ENCODE data around the gene IRAK2.

- TF ChIP-seq POLR2A (IDR thresholded peaks at IDR 0.05; ENCODE audit: low read depth, low read length) (no peak), SPI1 (IDR thresholded peaks at IDR 0.05; ENCODE audit: low read depth, low read length) (no peak), POLR2AphosphoS5 (IDR thresholded peaks at IDR 0.05; ENCODE audit: low read depth, low read length) (no peak), TAF1 (IDR thresholded peaks at IDR 0.05; ENCODE audit: low read depth, low read length) (no peak), PAX5 (IDR thresholded peaks at IDR 0.05; ENCODE audit: insufficient read depth, low read length, severe bottlenecking) (no peak)
Observed at GRCh38 chr3:10234526-10235230, 70.0 kb downstream of the IRAK2 start.

Data from GM12891 (cell line).